ENCODE data around the gene PIP5KL1. TPM values are rescaled to one million over a fixed set of nuclear protein-coding genes. Genes with fewer than 3 reads are reported as not detected.

The PIP5KL1 gene
- total and polyA plus RNA-seq, 8 donors: 0.80 to 2.5 (median 1.2) TPM

DNA sequence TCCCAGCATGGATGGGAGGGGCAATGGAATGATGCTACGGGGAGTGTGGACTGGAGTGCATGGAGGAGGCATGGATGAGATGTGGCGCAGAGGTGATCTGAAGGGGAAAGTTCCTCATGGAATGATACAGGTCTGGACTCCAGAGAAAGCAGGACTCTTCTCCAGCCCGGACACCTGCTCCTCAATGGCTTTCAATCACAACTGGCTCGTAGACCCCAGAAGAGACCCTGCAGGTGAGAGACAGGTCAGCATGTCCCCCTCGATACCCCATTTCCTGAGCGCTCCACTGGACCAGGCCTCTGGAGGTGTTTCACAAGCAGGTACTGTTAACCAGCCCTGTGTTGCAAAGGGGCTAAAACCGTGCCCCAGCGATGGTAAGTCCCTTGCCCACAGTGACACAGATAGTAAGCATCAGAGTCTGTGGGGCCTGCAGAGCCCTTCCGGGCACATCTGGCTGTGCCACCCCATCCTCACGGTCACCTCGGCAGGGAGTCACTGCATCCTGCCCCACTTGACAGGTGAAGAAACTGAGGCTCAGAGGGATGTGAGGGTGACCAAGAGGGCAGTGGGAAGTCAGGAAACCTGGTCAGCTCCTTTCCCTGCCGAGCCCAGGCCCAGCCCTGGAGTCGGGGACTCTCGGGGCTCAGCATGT, 12.6 kb upstream of the PIP5KL1 start:
- intact Hi-C loops (cut with DNase I): loop anchor here in 2 of 3 donors (5.0 kb wide), 2 partner anchors 94 to 174 kb away; no protein-coding TSS in a partner anchor
- FAIRE-seq (no peak), DNase-seq (peak in 2 of 6 donors; percentile 27 to 63), ATAC-seq (no peak)
- peaks cover 3 to 36% (median 13%) of the 10 kb centered on the region in 3 donors for H3K36me3 ChIP-seq
- no peak overlapping the region for H3K4me3 ChIP-seq
- no peak overlapping the region for H3K27ac ChIP-seq
- no peak for TF ChIP-seq CTCF (IDR thresholded peaks at IDR 0.05)
- 80 to 83% methylated on average over 14 of the region's 14 CpGs for WGBS, 2 donors
- no peaks in the 10 kb centered on the region for H3K27me3 ChIP-seq
- H3K9me3 ChIP-seq: no peaks in the 10 kb centered on the region
- H3K4me1 ChIP-seq: no peaks in the 10 kb centered on the region

- peaks cover 3 to 36% (median 13%) of the 10 kb centered on the region in 3 donors for H3K36me3 ChIP-seq
- WGBS, 2 donors: 58 to 60% methylated on average over 18 of the region's 18 CpGs
- H3K4me1 ChIP-seq: no peaks in the 10 kb centered on the region
- peak; percentile 58 to 79 (median 78) for TF ChIP-seq CTCF (IDR thresholded peaks at IDR 0.05)
- intact Hi-C loops (cut with DNase I): loop anchor here in 2 of 3 donors (5.0 kb wide), 2 partner anchors 95 to 175 kb away; no protein-coding TSS in a partner anchor
- H3K27me3 ChIP-seq: no peaks in the 10 kb centered on the region
- H3K4me3 ChIP-seq: no peak overlapping the region
- DNase-seq (peak in 2 of 6 donors; percentile 67 to 90), FAIRE-seq (no peak), ATAC-seq (peak; percentile 38 to 77 (median 68))
- H3K27ac ChIP-seq: no peak overlapping the region
- no peaks in the 10 kb centered on the region for H3K9me3 ChIP-seq
Measured at GRCh38 chr9:127942216-127943010, 11.8 kb upstream of the PIP5KL1 start.

- ATAC-seq: no peak
- intact Hi-C loops (cut with DNase I): loop anchor here in 2 of 3 donors (5.0 kb wide), 2 partner anchors 95 to 175 kb away; no protein-coding TSS in a partner anchor
- 77 to 80% methylated on average over 3 of the region's 3 CpGs for WGBS, 2 donors
- Histone ChIP-seq H3K27ac (no peak overlapping the region), H3K27me3 (no peaks in the 10 kb centered on the region), H3K4me3 (no peak overlapping the region), H3K36me3 (peaks cover 3 to 36% (median 13%) of the 10 kb centered on the region in 3 donors), H3K4me1 (peaks cover under 1 to 3% (median 1%) of the 10 kb centered on the region in 3 donors), H3K9me3 (no peaks in the 10 kb centered on the region)
- DNase-seq: no peak
- TF ChIP-seq CTCF (IDR thresholded peaks at IDR 0.05): no peak
- no peak for FAIRE-seq
Measured at GRCh38 chr9:127941961-127942215, 11.3 kb upstream of the PIP5KL1 start.

- Histone ChIP-seq H3K36me3 (peaks cover 3 to 36% (median 13%) of the 10 kb centered on the region in 3 donors), H3K27ac (no peak overlapping the region), H3K9me3 (no peaks in the 10 kb centered on the region), H3K4me1 (peaks cover 6 to 7% (median 7%) of the 10 kb centered on the region in 3 donors), H3K27me3 (no peaks in the 10 kb centered on the region), H3K4me3 (no peak overlapping the region)
- no peak for TF ChIP-seq CTCF (IDR thresholded peaks at IDR 0.05)
- intact Hi-C loops (cut with DNase I): loop anchor here in 2 of 3 donors (5.0 kb wide), 2 partner anchors 96 to 176 kb away; no protein-coding TSS in a partner anchor
- ATAC-seq (no peak), DNase-seq (peak in 2 of 6 donors; percentile 27 to 54), FAIRE-seq (no peak)
- 79% methylated on average over 17 to 18 of the region's 18 CpGs for WGBS, 2 donors
Measured at GRCh38 chr9:127941062-127941960, 10.7 kb upstream of the PIP5KL1 start.
